ENCODE measurements around the gene PLXDC2. TPM values are rescaled to one million over a fixed set of nuclear protein-coding genes. Genes with fewer than 3 reads are reported as not detected.

Gene PLXDC2
- total RNA-seq, 1 experiment from 2014 or later, result 0.20 TPM

DNA sequence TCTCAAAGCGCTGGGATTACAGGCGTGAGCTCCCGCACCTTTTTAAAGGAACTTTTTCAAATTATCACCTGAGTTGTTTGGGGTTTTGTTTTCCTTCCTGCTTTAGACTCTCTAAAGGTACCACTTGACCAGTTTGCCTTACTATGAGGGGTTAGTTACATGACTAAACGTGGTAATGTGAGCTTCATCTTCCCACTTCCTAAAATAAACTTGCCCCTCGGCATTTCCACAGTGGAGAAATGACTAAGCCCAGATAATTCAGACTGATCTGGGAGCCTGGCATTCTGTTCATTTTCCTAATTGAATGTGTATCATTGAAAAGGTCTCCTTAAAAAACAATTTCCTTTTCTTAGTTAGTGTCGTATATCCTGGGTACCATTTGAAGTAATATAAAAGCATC lies 163.4 kb downstream of the PLXDC2 start:
- Histone ChIP-seq H3K36me3 (ENCODE audit: control insufficient read depth in 1 of 2, insufficient read depth in 2 of 2, low read length in 2 of 2) (no peaks in the 10 kb centered on the region), H3K27ac (ENCODE audit: low read depth, low read length) (no peak overlapping the region), H3K4me2 (ENCODE audit: low read length) (no peak overlapping the region), H4K20me1 (ENCODE audit: insufficient read depth) (no peaks in the 10 kb centered on the region), H3K9me2 (ENCODE audit: insufficient read depth) (no peaks in the 10 kb centered on the region), H3K9me3 (ENCODE audit: control insufficient read depth in 1 of 2, insufficient read depth in 1 of 2, low read depth in 1 of 2, low read length in 2 of 2) (peaks cover 18 to 27% of the 10 kb centered on the region in 2 experiments; a peak in 2 of 4 replicates), H3K79me2 (ENCODE audit: insufficient read depth, low read length) (no peaks in the 10 kb centered on the region), H3K27me3 (ENCODE audit: insufficient read depth, low read length) (no peaks in the 10 kb centered on the region), H3K4me3 (replicated peaks in 1 of 2; ENCODE audit: low read depth in 1 of 2, low read length in 2 of 2) (no peak overlapping the region), H3K9ac (ENCODE audit: low read length) (no peak overlapping the region), H2AFZ (ENCODE audit: low read depth, low read length, poor library complexity, severe bottlenecking) (no peak overlapping the region), H3K4me1 (ENCODE audit: control insufficient read depth in 1 of 2, insufficient read depth in 2 of 2, low read length in 2 of 2) (no peaks in the 10 kb centered on the region)
- ChIA-PET CTCF (no interaction called here), POLR2A (no interaction called here), RAD21 (ENCODE audit: low non-redundant PET in 1 of 2, low total read pairs in 2 of 2, uncharacterized antibody in 2 of 2, unreplicated experiment in 2 of 2) (no interaction called here)
- no peak for DNase-seq (ENCODE audit: low read depth, low spot score)
- ATAC-seq, result no peak
- BruUV-seq (replicated peaks), result no TSS peak
- TF ChIP-seq ZNF274 (IDR thresholded peaks at IDR 0.05; ENCODE audit: low read depth, low read length) (no peak), POLR2A (IDR thresholded peaks at IDR 0.05; ENCODE audit: borderline replicate concordance, extremely low read depth, insufficient read depth, insufficient read length) (no peak), SIN3A (IDR thresholded peaks at IDR 0.05; ENCODE audit: low read depth) (no peak), CEBPB (IDR thresholded peaks at IDR 0.05; ENCODE audit: low read depth) (no peak), JUND (IDR thresholded peaks at IDR 0.05) (no peak), ZFX (IDR thresholded peaks at IDR 0.05) (no peak), CTCF (IDR thresholded peaks at IDR 0.05 in 2 of 3, conservative IDR thresholded peaks at IDR 0.05 in 1 of 3; ENCODE audit: borderline replicate concordance in 1 of 3, insufficient read depth in 1 of 3, low read depth in 2 of 3, low read length in 2 of 3) (no peak)
- TF ChIP-seq, protein P1, sequence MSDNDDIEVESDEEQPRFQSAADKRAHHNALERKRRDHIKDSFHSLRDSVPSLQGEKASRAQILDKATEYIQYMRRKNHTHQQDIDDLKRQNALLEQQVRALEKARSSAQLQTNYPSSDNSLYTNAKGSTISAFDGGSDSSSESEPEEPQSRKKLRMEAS (IDR thresholded peaks at IDR 0.05), result no peak
- intact Hi-C loops (cut with micrococcal nuclease), result no loop called here

- DNase-seq (ENCODE audit: low read depth, low spot score), result no peak
- no peak overlapping the region for H3K27ac ChIP-seq (ENCODE audit: low read depth, low read length)
- no peak for TF ChIP-seq EGR1 (IDR thresholded peaks at IDR 0.05; ENCODE audit: low read depth)
- no peak for TF ChIP-seq ZNF274 (IDR thresholded peaks at IDR 0.05; ENCODE audit: low read depth, low read length)
- no peak for TF ChIP-seq EZH2phosphoT487 (IDR thresholded peaks at IDR 0.05; ENCODE audit: borderline replicate concordance)
- no peak for TF ChIP-seq CEBPB (IDR thresholded peaks at IDR 0.05; ENCODE audit: low read depth)
- no peak for TF ChIP-seq TCF7L2 (IDR thresholded peaks at IDR 0.05; ENCODE audit: borderline replicate concordance, extremely low read depth, insufficient read depth, insufficient read length)
- TF ChIP-seq FOSL1 (IDR thresholded peaks at IDR 0.05; ENCODE audit: low read depth), result no peak
- no peak for TF ChIP-seq ELF1 (IDR thresholded peaks at IDR 0.05; ENCODE audit: borderline replicate concordance, low read depth)
- no peak for TF ChIP-seq CTCF (IDR thresholded peaks at IDR 0.05 in 2 of 3, conservative IDR thresholded peaks at IDR 0.05 in 1 of 3; ENCODE audit: borderline replicate concordance in 1 of 3, insufficient read depth in 1 of 3, low read depth in 2 of 3, low read length in 2 of 3)
- TF ChIP-seq, protein P2, sequence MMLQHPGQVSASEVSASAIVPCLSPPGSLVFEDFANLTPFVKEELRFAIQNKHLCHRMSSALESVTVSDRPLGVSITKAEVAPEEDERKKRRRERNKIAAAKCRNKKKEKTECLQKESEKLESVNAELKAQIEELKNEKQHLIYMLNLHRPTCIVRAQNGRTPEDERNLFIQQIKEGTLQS (IDR thresholded peaks at IDR 0.05), result no peak
- no peak for TF ChIP-seq EZH2 (IDR thresholded peaks at IDR 0.05)
- no peak for TF ChIP-seq POLR2A (IDR thresholded peaks at IDR 0.05; ENCODE audit: borderline replicate concordance, extremely low read depth, insufficient read depth, insufficient read length)
- no peak for TF ChIP-seq SRF (IDR thresholded peaks at IDR 0.05; ENCODE audit: low read depth)
- TF ChIP-seq SP1 (IDR thresholded peaks at IDR 0.05; ENCODE audit: low read depth), result no peak
These were observed 167.8 kb downstream of the PLXDC2 start for GRCh38 chr10:19983880-19984565.

More at GRCh38 chr10:19983880-19984565, 167.8 kb downstream of the PLXDC2 start:
- Histone ChIP-seq H3K36me3 (ENCODE audit: control insufficient read depth in 1 of 2, insufficient read depth in 2 of 2, low read length in 2 of 2) (no peaks in the 10 kb centered on the region), H3K4me2 (ENCODE audit: low read length) (no peak overlapping the region), H3K9me2 (ENCODE audit: insufficient read depth) (no peaks in the 10 kb centered on the region), H3K4me1 (ENCODE audit: control insufficient read depth in 1 of 2, insufficient read depth in 2 of 2, low read length in 2 of 2) (no peaks in the 10 kb centered on the region), H3K9ac (ENCODE audit: low read length) (no peak overlapping the region), H3K27me3 (ENCODE audit: insufficient read depth, low read length) (no peaks in the 10 kb centered on the region), H2AFZ (ENCODE audit: low read depth, low read length, poor library complexity, severe bottlenecking) (no peak overlapping the region), H3K4me3 (replicated peaks in 1 of 2; ENCODE audit: low read depth in 1 of 2, low read length in 2 of 2) (no peak overlapping the region), H4K20me1 (ENCODE audit: insufficient read depth) (no peaks in the 10 kb centered on the region), H3K9me3 (ENCODE audit: control insufficient read depth in 1 of 2, insufficient read depth in 1 of 2, low read depth in 1 of 2, low read length in 2 of 2) (peaks cover 21 to 35% of the 10 kb centered on the region in 2 experiments; a peak in 3 of 4 replicates), H3K79me2 (ENCODE audit: insufficient read depth, low read length) (no peaks in the 10 kb centered on the region)
- ChIA-PET RAD21 (ENCODE audit: low non-redundant PET in 1 of 2, low total read pairs in 2 of 2, uncharacterized antibody in 2 of 2, unreplicated experiment in 2 of 2) (no interaction called here), POLR2A (no interaction called here), CTCF (no interaction called here)
- no TSS peak for BruUV-seq (replicated peaks)
- ATAC-seq, result no peak
- intact Hi-C loops (cut with micrococcal nuclease), result no loop called here

Measured in HCT116 (cell line).